ENCODE data around the gene SPAM1.
A peak's percentile ranks its signal among the peaks of the same experiment; 100 is the strongest.

Gene SPAM1

DNA sequence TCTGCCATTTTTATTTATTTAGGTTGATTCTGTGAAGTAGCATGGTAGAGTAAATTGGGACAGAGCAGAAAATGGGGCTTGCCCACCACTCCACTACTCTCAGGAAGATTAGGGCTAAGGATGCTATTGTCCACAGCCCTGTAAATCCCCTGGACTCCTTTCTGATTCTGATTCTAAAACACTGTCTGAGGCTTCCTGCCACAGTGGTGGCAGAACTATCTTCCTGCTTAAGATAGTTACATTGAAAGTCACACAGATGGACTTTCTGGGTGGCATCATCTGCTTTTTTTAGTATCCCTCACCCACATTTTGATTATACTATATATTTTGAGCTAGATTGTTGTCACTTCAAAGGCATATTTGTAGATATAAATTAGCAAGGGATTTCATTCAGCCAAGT lies 50.0 kb downstream of the SPAM1 start:
- Histone ChIP-seq H3K4me2 (ENCODE audit: low read length) (no peak overlapping the region), H3K23ac (ENCODE audit: low read length) (no peak overlapping the region), H3K4me3 (ENCODE audit: low read length) (no peak overlapping the region), H2AK5ac (ENCODE audit: low read length) (no peak overlapping the region), H3K79me2 (ENCODE audit: control insufficient read depth, insufficient read depth, low read length) (no peaks in the 10 kb centered on the region), H3K4ac (ENCODE audit: low read depth, low read length) (no peak overlapping the region), H4K8ac (ENCODE audit: low read depth, low read length) (no peak overlapping the region), H3K27me3 (ENCODE audit: insufficient read depth, low read length, poor library complexity) (no peaks in the 10 kb centered on the region), H4K5ac (ENCODE audit: low read length) (no peak overlapping the region), H2BK5ac (ENCODE audit: low read length) (no peak overlapping the region), H3K18ac (ENCODE audit: low read length) (no peak overlapping the region), H3K4me1 (ENCODE audit: control insufficient read depth, low read depth, low read length) (no peaks in the 10 kb centered on the region), H3K36me3 (ENCODE audit: control insufficient read depth, insufficient read depth, low read length) (no peaks in the 10 kb centered on the region), H3K79me1 (ENCODE audit: low read length) (no peaks in the 10 kb centered on the region), H3K56ac (ENCODE audit: low read length) (no peak overlapping the region), H3K9ac (ENCODE audit: low read length) (no peak overlapping the region), H2BK15ac (replicated peaks; ENCODE audit: low read depth) (no peak overlapping the region), H2BK120ac (ENCODE audit: low read depth, low read length) (no peak overlapping the region), H3K27ac (ENCODE audit: low read depth, low read length) (no peak overlapping the region)
- DNase-seq: no peak

DNA sequence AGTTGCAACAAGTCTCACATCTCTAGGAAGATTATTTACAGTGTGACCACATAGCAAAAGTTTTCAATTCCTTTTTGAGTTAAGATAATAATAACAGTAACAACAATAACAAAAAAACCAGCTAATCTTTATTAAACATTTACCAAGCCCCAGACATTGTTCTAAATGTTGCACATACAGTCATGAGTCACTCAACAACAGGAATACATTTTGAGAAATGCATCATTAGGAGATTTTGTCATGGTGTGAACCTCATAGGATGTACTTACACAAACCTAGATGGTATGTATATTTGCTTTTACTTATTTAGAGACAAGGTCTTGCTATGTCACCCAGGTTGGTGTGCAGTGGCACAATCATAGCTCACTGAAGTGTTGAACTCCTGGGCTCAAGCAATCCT lies 52.0 kb downstream of the SPAM1 start:
- no peaks in the 10 kb centered on the region for H3K36me3 ChIP-seq (ENCODE audit: control insufficient read depth, insufficient read depth, low read length)

DNA sequence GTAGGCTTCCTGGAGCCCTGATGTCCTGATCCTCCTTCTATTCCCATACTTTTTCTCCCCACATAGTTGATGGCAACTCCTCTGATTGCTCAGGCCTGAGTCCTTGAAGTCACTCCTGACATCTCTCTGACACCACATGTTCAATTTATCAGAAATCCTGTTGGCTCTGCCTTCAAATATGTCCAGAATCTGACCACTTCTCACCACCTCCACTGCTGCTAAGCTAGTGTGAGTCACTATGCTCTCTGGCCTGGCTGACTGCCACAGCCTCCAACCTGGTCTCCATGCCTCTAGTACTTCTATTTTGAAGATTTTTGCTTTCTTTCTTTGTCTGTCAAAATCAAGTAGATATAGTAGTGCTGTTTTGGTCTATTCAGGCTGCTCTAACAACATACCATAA lies 54.8 kb downstream of the SPAM1 start:
- Histone ChIP-seq H3K4me2 (ENCODE audit: low read length) (no peak overlapping the region), H3K56ac (ENCODE audit: low read length) (no peak overlapping the region), H4K8ac (ENCODE audit: low read depth, low read length) (no peak overlapping the region), H3K4me1 (ENCODE audit: control insufficient read depth, low read depth, low read length) (no peaks in the 10 kb centered on the region), H2BK5ac (ENCODE audit: low read length) (no peak overlapping the region), H2AK5ac (ENCODE audit: low read length) (no peak overlapping the region), H3K27me3 (ENCODE audit: insufficient read depth, low read length, poor library complexity) (no peaks in the 10 kb centered on the region), H3K27ac (ENCODE audit: low read depth, low read length) (no peak overlapping the region), H2BK120ac (ENCODE audit: low read depth, low read length) (no peak overlapping the region), H3K79me2 (ENCODE audit: control insufficient read depth, insufficient read depth, low read length) (no peaks in the 10 kb centered on the region), H3K79me1 (ENCODE audit: low read length) (no peaks in the 10 kb centered on the region), H2BK15ac (replicated peaks; ENCODE audit: low read depth) (no peak overlapping the region), H3K4me3 (ENCODE audit: low read length) (no peak overlapping the region), H3K4ac (ENCODE audit: low read depth, low read length) (no peak overlapping the region), H3K36me3 (ENCODE audit: control insufficient read depth, insufficient read depth, low read length) (no peaks in the 10 kb centered on the region), H4K5ac (ENCODE audit: low read length) (no peak overlapping the region), H3K18ac (ENCODE audit: low read length) (no peak overlapping the region), H3K9ac (ENCODE audit: low read length) (no peak overlapping the region), H3K23ac (ENCODE audit: low read length) (no peak overlapping the region)
- DNase-seq: no peak

More for the DNA sequence above, 52.0 kb downstream of the SPAM1 start:
- Histone ChIP-seq H3K4me3 (ENCODE audit: low read length) (no peak overlapping the region), H3K18ac (ENCODE audit: low read length) (no peak overlapping the region), H3K23ac (ENCODE audit: low read length) (no peak overlapping the region), H3K27ac (ENCODE audit: low read depth, low read length) (no peak overlapping the region), H3K4me2 (ENCODE audit: low read length) (no peak overlapping the region), H4K8ac (ENCODE audit: low read depth, low read length) (no peak overlapping the region), H2BK120ac (ENCODE audit: low read depth, low read length) (no peak overlapping the region), H3K4me1 (ENCODE audit: control insufficient read depth, low read depth, low read length) (no peaks in the 10 kb centered on the region), H2BK15ac (replicated peaks; ENCODE audit: low read depth) (no peak overlapping the region), H2AK5ac (ENCODE audit: low read length) (no peak overlapping the region), H2BK5ac (ENCODE audit: low read length) (no peak overlapping the region), H3K27me3 (ENCODE audit: insufficient read depth, low read length, poor library complexity) (no peaks in the 10 kb centered on the region), H3K4ac (ENCODE audit: low read depth, low read length) (no peak overlapping the region), H3K9ac (ENCODE audit: low read length) (no peak overlapping the region), H4K5ac (ENCODE audit: low read length) (no peak overlapping the region), H3K79me1 (ENCODE audit: low read length) (no peaks in the 10 kb centered on the region), H3K79me2 (ENCODE audit: control insufficient read depth, insufficient read depth, low read length) (no peaks in the 10 kb centered on the region), H3K56ac (ENCODE audit: low read length) (no peak overlapping the region)
- DNase-seq: no peak

DNA sequence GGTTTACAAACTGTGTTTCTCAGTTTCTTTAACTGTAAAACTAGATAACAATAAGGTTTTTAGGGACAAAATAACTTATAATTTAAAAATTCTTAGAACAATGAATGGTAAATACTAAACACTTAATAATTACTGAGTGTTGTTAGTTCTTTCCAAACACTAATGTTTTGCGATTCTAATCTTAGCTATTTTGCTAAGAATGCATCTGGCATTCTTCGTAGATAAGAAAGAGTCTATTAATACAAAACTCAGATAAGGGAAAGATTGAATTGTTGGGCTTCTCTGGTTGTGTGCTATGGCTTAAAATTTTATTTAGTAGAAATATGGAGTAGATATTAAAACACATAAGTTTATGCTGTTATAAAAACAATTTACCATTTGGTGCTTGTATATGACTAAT lies 62.4 kb downstream of the SPAM1 start:
- H3K18ac ChIP-seq (ENCODE audit: low read length): no peak overlapping the region
- no peaks in the 10 kb centered on the region for H3K79me1 ChIP-seq (ENCODE audit: low read length)
- no peak overlapping the region for H3K56ac ChIP-seq (ENCODE audit: low read length)
- H2BK5ac ChIP-seq (ENCODE audit: low read length): no peak overlapping the region
- H3K27ac ChIP-seq (ENCODE audit: low read depth, low read length): no peak overlapping the region
- H3K4me2 ChIP-seq (ENCODE audit: low read length): no peak overlapping the region
- WGBS (ENCODE audit: extremely low coverage, insufficient coverage, low lambda C conversion rate): no CpG with 5 or more reads among the region's 2 CpGs
- H2BK120ac ChIP-seq (ENCODE audit: low read depth, low read length): no peak overlapping the region
- no peaks in the 10 kb centered on the region for H3K79me2 ChIP-seq (ENCODE audit: control insufficient read depth, insufficient read depth, low read length)
- no peak overlapping the region for H4K8ac ChIP-seq (ENCODE audit: low read depth, low read length)
- H2BK15ac ChIP-seq (replicated peaks; ENCODE audit: low read depth): no peak overlapping the region
- no peak overlapping the region for H4K5ac ChIP-seq (ENCODE audit: low read length)
- DNase-seq: peak; percentile 44
- no peak overlapping the region for H3K4me3 ChIP-seq (ENCODE audit: low read length)
- H3K27me3 ChIP-seq (ENCODE audit: insufficient read depth, low read length, poor library complexity): no peaks in the 10 kb centered on the region
- no peaks in the 10 kb centered on the region for H3K36me3 ChIP-seq (ENCODE audit: control insufficient read depth, insufficient read depth, low read length)
- H3K9ac ChIP-seq (ENCODE audit: low read length): no peak overlapping the region
- H3K23ac ChIP-seq (ENCODE audit: low read length): no peak overlapping the region
- no peak overlapping the region for H3K4ac ChIP-seq (ENCODE audit: low read depth, low read length)
- no peaks in the 10 kb centered on the region for H3K4me1 ChIP-seq (ENCODE audit: control insufficient read depth, low read depth, low read length)
- no peak overlapping the region for H2AK5ac ChIP-seq (ENCODE audit: low read length)

DNA sequence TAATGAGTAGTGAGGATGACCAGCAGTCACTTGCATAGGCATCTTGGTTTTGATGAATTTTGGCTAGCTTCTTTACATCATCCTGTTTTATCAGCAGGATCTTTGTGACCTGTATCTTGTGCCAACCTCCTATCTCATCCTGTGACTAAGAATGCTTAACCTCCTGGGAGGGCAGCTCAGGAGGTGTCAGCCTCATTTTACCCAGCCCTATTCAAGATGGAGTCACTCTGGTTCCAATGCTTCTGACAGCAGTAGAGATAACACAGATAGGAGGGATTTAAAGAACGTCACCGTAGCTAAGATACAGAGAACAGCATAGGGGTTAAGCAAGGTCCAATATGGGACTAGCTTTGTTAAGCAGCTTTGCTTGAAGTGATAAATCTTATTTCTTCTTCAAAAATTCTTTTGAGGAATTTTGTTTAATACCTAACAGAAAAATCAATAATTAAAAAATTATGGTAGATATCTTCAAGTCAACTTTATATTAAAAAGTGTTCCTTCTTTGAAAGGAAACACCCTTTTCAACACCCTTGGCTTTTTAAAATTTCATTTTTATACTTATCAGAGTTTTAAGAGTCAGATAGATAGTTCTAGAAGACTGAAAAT lies 68.0 kb downstream of the SPAM1 start:
- DNase-seq: peak; percentile 31
- no peak overlapping the region for H3K18ac ChIP-seq (ENCODE audit: low read length)
- no peak overlapping the region for H3K4me2 ChIP-seq (ENCODE audit: low read length)
- no peak overlapping the region for H2BK15ac ChIP-seq (replicated peaks; ENCODE audit: low read depth)
- H4K5ac ChIP-seq (ENCODE audit: low read length): no peak overlapping the region
- no peak overlapping the region for H3K4ac ChIP-seq (ENCODE audit: low read depth, low read length)
- H3K56ac ChIP-seq (ENCODE audit: low read length): no peak overlapping the region
- H4K8ac ChIP-seq (ENCODE audit: low read depth, low read length): no peak overlapping the region
- no peaks in the 10 kb centered on the region for H3K27me3 ChIP-seq (ENCODE audit: insufficient read depth, low read length, poor library complexity)
- no peaks in the 10 kb centered on the region for H3K36me3 ChIP-seq (ENCODE audit: control insufficient read depth, insufficient read depth, low read length)
- no peak overlapping the region for H2BK5ac ChIP-seq (ENCODE audit: low read length)
- no peaks in the 10 kb centered on the region for H3K4me1 ChIP-seq (ENCODE audit: control insufficient read depth, low read depth, low read length)
- no peak overlapping the region for H3K23ac ChIP-seq (ENCODE audit: low read length)
- no peak overlapping the region for H3K27ac ChIP-seq (ENCODE audit: low read depth, low read length)
- no peak overlapping the region for H3K4me3 ChIP-seq (ENCODE audit: low read length)
- no peaks in the 10 kb centered on the region for H3K79me2 ChIP-seq (ENCODE audit: control insufficient read depth, insufficient read depth, low read length)
- no peaks in the 10 kb centered on the region for H3K79me1 ChIP-seq (ENCODE audit: low read length)
- WGBS (ENCODE audit: extremely low coverage, insufficient coverage, low lambda C conversion rate): no CpG with 5 or more reads among the region's 2 CpGs
- no peak overlapping the region for H2AK5ac ChIP-seq (ENCODE audit: low read length)
- H3K9ac ChIP-seq (ENCODE audit: low read length): no peak overlapping the region
- peak overlapping the region; percentile 28 for H2BK120ac ChIP-seq (ENCODE audit: low read depth, low read length)

DNA sequence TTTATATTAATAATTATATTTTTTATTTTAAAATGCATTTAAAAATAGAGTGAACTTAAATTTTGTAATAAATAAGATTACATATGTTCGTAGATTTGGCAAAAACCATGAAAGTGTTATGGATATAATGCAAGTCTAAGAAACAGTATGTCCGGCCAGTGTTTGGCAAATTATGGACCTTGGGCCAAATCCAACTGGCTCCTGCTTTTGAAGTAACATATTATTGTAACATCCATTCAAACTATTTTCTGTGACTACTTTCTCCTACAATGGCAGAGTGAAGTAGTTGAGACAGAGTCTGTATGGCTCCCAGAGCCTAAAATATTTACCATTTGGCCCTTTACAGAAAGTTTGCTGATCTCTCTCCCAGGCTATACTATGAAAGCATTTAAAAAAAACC lies 69.0 kb downstream of the SPAM1 start:
- no peak overlapping the region for H3K56ac ChIP-seq (ENCODE audit: low read length)

More for the DNA sequence above, 69.0 kb downstream of the SPAM1 start:
- no peak for DNase-seq
- Histone ChIP-seq H3K4ac (ENCODE audit: low read depth, low read length) (no peak overlapping the region), H2BK15ac (replicated peaks; ENCODE audit: low read depth) (no peak overlapping the region), H4K8ac (ENCODE audit: low read depth, low read length) (no peak overlapping the region), H3K4me1 (ENCODE audit: control insufficient read depth, low read depth, low read length) (no peaks in the 10 kb centered on the region), H3K23ac (ENCODE audit: low read length) (no peak overlapping the region), H2AK5ac (ENCODE audit: low read length) (no peak overlapping the region), H3K36me3 (ENCODE audit: control insufficient read depth, insufficient read depth, low read length) (no peaks in the 10 kb centered on the region), H3K79me1 (ENCODE audit: low read length) (no peaks in the 10 kb centered on the region), H2BK120ac (ENCODE audit: low read depth, low read length) (no peak overlapping the region), H3K4me2 (ENCODE audit: low read length) (no peak overlapping the region), H3K9ac (ENCODE audit: low read length) (no peak overlapping the region), H3K18ac (ENCODE audit: low read length) (no peak overlapping the region), H3K79me2 (ENCODE audit: control insufficient read depth, insufficient read depth, low read length) (no peaks in the 10 kb centered on the region), H2BK5ac (ENCODE audit: low read length) (no peak overlapping the region), H3K27ac (ENCODE audit: low read depth, low read length) (no peak overlapping the region), H4K5ac (ENCODE audit: low read length) (no peak overlapping the region), H3K4me3 (ENCODE audit: low read length) (no peak overlapping the region), H3K27me3 (ENCODE audit: insufficient read depth, low read length, poor library complexity) (no peaks in the 10 kb centered on the region)
- WGBS (ENCODE audit: extremely low coverage, insufficient coverage, low lambda C conversion rate): 100% methylated on average over 1 of the region's 2 CpGs
